CD4-positive, alpha-beta T cell treated with Interleukin-4 for 1 hour (primary cell): ENCODE data around the gene NRG2.

Experiments
- DNase-seq, 2 donors: peaks; one replicate each; pipeline ENCODE4 v3.0.0-alpha.2; 2020 to 2022

NRG2 gene

DNA sequence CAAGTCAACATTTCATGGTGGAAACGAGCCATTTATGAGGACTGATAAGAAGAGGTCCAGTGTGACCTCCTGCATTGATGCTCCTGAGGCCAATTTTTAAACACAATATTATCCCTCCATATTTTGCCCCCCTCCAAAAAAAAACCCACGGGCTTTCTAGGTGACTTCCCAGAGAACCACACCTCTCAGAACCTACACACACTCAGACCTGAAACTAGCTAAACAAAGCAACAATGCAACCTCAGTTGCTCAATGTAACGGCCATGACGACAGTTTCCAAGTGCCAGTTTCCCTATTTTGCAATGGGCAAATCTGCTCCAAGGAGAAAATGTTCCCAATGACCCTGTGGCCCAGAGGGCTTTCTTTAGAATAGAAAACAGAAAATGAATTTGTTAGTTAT, 3.5 kb downstream of the NRG2 start:
- DNase-seq: no peak

- DNase-seq: no peak
Observed at GRCh38 chr5:140038373-140038957, 4.6 kb downstream of the NRG2 start.

DNA sequence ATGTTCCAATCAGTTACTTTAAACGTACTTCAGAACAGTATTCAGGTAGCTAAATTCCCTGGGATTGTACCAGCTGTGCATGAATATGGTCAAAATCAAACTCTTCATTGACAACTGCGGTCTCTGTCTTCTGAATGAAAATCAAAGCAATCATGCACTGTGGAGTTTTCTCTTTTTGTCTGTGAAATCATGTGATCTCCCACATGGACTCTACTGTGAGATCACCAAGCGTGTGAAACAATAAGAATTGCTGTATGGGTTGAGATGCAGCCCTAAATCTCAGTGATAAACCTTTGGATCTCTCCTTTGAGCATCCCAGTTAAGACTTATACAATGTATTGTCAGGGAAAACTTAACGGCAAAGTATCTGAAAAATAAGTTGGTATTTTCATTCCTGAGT, 6.1 kb downstream of the NRG2 start:
- no peak for DNase-seq

GRCh38 chr5:140035881-140036280, 7.2 kb downstream of the NRG2 start:
- DNase-seq: no peak

- DNase-seq: no peak
Observed at GRCh38 chr5:140033037-140033760, 9.9 kb downstream of the NRG2 start.

DNA sequence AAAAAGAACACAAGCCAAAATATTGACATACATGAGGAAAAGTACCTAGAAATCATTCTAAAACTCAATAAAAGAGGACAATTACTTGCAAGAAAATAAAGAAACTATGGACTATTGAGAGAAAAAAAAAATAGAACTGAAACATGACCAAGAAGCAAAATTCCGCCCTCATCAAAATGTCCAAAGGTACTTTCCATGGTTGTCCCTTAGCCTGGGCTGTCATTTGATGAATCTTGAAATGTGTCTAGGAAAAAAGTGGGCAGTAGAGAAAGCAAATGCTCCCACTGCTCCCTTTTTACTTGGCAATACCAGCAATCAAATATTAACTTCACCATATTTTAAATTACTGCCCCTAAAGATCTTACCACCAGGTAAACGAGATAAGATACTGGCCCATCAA, 10.8 kb downstream of the NRG2 start:
- DNase-seq: no peak

- no peak for DNase-seq
Observed at GRCh38 chr5:140027807-140028206, 15.3 kb downstream of the NRG2 start.

- DNase-seq: no peak
Observed at GRCh38 chr5:140025736-140026135, 17.4 kb downstream of the NRG2 start.

- no peak for DNase-seq
Observed at GRCh38 chr5:140024928-140025327, 18.2 kb downstream of the NRG2 start.

DNA sequence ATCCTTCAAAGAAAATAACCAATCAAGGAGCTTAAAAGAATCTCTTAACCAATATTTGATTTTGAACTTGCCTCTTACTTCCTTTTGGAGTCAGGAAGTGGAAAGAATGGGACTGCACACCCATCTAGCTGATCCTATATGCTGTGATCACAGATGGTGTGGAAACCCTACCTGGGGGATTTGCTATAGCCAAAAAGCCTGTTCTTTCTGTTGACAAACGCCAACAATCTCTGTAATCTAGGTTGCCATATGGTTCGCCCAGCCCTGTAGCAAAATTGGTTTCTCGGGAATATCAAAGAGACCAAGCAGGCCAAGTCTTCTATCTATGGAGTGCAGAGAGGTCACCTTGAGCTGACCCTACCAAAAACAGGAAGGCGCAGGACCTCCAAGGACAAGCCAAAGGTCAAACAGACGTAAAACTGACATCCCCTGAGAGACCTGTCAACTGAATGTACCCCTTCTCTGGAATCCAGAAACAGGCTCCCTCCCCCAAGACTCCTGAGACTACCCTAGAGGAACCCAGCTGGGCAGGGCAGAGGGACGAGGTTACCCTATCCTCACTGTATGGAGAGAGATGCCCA, 19.4 kb downstream of the NRG2 start:
- DNase-seq: no peak

GRCh38 chr5:140020601-140021177, 22.4 kb downstream of the NRG2 start:
- DNase-seq: no peak

DNA sequence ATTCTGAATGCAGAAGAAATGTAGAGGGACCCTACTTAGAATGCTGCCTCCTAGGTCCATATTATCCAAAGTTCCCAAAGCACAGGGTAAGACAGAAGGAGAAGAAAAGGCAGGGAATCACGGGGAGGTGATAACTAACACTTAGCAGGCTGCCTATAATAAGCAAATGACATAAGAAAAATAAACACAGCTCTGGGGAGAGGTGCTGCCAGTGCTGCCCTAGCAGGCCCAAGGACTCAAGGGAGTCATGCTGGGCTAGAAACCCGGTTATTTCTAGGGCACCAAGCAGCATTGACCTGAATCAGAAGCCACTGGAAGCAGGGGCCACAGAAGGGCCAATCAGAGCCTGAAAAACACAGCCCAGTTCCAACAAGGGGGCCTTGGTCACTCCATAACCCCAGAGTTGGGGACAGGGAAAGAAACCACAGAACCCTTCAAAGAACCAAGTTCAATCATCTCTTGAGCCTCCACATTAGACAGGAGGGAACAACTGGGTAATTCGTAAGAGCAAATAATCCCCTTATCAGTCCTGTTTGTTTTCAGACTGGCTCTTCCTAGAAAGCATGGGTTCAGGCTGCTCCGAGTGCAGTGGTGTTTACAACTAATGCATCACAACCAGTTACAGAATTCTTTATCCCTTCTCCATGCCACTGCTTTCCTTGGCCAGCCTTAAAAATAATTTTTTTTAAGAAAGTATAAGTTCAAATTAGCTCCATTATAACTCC, 24.0 kb downstream of the NRG2 start:
- DNase-seq: no peak

GRCh38 chr5:140018517-140018916, 24.6 kb downstream of the NRG2 start:
- no peak for DNase-seq

DNA sequence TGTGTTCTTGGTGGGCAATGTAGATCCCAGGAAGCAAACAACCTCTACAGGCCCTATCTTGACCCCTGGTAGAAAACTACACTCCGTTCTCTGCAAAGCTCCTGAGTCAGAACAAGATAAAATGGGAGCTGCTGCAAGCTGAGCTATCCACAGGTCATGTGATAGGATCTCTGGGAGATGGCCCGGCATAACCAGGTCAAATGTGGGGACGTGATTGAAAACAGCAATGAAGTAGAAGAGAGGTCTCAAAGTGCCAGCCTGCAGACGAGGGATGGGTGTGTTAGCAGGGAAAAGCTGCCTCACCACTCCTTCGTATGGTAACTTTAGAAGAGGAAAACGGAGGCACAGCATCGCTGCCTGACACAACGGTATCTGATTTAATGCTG, 25.0 kb downstream of the NRG2 start:
- DNase-seq: no peak

DNA sequence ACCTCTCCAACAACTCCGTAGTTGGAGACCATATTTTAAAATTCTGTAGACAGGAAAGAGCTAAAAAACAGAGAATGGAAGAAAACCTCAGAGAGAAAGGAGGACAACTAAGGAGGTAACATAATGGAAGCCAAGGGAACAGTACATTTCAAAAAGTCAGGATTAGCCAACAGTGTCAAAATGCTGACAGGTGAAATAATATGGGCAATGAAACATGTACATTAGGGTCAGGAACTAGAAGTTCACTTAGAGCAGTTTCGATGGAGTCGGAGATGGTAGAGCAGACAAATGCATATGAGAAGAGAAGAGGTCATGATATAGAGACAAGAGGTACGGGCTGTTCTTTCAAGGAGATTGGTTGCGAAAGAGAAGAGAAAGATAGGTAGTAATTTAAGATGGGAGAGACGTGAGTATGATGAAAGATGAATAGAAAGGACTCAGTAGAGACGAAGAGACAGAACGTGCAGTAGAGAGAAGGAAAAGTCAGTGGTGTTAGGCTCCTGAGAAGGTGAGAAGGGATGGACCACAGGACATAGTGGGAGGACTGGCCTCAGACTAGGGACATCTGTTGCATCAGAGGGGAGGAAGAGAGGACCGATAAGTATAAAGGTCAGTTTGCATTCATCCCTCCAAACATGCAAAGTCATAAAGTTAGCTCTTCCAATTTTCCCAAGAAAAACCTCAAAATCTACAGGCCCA, 25.6 kb downstream of the NRG2 start:
- DNase-seq: no peak

DNA sequence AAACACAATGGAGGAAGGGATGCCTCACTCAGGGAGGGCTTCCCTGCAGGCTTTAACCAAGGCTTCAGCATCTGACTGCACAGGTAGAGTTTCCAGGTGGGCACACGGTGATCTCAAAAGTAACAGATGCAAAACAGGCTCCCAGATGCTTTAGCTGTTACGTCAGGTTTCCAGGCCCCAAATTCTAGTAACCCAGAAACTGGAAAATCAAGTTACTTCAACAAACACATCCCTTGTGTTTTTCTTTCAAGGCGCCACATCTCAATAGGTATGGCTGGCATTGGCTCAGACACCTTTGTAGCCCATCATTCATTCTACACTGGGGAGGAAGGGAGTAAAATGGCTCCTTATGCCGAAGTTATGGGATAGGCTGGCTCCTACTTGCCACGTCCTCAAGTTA, 27.4 kb downstream of the NRG2 start:
- DNase-seq: no peak

- DNase-seq: no peak
Observed at GRCh38 chr5:140014751-140015150, 28.3 kb downstream of the NRG2 start.

DNA sequence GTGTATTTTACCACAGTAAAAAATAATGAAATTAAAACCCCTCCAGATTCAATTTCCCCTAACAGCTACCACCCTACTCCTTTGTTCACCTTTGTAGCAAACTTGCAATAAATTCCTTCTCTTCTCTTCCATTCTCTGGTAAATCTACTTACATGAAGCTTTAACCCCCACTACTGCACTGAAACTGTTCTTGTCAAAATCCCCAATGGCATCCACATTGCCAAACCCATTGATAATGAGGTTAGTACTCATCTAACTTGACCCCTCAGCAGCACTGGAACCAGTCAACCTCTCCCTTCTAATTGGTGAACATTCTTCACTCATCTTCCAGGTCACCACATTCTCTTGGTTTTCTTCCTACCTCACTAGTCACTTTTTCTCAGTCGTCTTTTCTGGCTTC, 29.6 kb downstream of the NRG2 start:
- DNase-seq: no peak

GRCh38 chr5:140012443-140012842, 30.7 kb downstream of the NRG2 start:
- DNase-seq: no peak

DNA sequence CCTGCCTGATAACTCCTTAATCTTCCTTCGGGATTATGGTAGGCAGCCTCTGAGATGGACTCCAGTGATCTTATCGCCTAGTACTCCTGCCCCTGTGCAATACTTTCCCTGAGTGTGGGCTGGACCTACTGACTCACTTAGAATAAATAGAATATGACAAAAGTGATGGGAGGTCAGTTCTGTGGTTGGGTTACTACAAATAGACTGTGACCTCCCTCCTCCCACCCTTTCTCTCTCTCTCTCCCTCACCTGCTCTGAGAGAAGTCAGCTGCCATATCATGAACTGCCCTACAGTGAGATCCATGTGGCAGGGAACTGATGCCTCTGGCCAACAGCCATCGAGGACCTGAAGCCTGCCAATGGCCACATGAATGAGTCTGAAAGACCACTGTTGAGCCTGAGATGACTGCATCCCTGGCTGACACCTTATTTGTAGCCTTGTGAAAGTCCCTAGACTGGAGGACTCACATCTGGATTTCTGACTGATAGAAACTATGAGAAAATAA, 31.7 kb downstream of the NRG2 start:
- no peak for DNase-seq

GRCh38 chr5:140010798-140011197, 32.3 kb downstream of the NRG2 start:
- no peak for DNase-seq

DNA sequence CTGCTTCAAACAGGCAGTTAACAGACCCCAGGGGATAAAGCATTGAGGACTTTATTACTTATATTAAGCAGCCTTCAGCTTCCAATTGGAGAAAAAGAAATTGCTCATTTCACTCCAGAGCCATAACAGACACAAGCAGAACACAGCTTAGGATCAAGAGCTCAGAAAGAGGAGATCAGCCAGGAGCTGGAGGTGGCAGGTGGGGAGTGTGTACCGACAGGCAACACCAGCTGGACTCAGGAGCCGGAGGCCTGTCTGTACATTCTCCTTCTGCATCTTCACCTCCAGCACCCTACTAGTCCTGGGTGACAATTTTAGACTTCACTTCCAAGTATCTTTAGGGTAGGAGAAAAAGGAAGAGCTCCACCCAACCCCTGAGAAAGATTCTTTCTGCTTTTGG, 35.8 kb downstream of the NRG2 start:
- no peak for DNase-seq

GRCh38 chr5:140005145-140005591, 37.9 kb downstream of the NRG2 start:
- DNase-seq: no peak
